Hair follicular keratinocyte (primary cell): Measurements from ENCODE around the gene CPA5. TPM values are rescaled to one million over a fixed set of nuclear protein-coding genes. Genes with fewer than 3 reads are reported as not detected.

Source experiments
- total RNA-seq: library from RNA; depleted of rRNA; stranded (reverse); fragments of >200 nt; gene quantifications from 2 replicates; pipeline ENCODE4 v1.2.3, GENCODE V29; 2015

CPA5 gene, protein sequence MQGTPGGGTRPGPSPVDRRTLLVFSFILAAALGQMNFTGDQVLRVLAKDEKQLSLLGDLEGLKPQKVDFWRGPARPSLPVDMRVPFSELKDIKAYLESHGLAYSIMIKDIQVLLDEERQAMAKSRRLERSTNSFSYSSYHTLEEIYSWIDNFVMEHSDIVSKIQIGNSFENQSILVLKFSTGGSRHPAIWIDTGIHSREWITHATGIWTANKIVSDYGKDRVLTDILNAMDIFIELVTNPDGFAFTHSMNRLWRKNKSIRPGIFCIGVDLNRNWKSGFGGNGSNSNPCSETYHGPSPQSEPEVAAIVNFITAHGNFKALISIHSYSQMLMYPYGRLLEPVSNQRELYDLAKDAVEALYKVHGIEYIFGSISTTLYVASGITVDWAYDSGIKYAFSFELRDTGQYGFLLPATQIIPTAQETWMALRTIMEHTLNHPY
- not detected in 2 replicates for total RNA-seq

DNA sequence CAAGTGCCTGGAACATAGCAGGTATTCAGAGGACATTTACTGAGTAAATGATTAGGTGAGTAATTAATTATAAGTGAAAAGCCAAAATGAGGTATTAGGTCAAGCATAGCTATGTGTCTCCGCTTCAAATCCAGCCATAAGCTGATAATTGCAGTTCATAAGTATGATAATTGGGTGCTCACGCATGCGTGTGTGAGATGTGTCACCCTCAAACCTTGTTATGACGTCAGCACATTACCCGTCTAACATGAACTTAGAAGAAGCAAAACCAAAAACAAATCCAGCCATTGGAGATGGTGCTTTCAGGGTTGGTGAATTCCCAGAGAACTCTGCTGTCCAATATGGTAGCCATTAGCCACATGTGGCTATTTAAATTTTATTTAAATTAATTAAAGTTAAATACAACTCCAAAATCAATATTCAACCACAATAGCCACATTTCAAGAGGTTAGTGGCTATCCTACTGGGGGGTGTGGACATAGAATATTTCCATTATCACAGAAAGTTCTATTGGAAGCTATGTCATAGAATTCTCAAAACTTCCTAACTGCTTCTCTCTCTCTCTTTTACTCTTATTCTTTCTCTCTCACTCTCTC lies at the start of gene CPA5:
TSS of gene CPA5 (plus strand) at position 546 of the 596 bp plus-strand sequence. CDS start 1,670 bp downstream, outside the sequence.

DNA sequence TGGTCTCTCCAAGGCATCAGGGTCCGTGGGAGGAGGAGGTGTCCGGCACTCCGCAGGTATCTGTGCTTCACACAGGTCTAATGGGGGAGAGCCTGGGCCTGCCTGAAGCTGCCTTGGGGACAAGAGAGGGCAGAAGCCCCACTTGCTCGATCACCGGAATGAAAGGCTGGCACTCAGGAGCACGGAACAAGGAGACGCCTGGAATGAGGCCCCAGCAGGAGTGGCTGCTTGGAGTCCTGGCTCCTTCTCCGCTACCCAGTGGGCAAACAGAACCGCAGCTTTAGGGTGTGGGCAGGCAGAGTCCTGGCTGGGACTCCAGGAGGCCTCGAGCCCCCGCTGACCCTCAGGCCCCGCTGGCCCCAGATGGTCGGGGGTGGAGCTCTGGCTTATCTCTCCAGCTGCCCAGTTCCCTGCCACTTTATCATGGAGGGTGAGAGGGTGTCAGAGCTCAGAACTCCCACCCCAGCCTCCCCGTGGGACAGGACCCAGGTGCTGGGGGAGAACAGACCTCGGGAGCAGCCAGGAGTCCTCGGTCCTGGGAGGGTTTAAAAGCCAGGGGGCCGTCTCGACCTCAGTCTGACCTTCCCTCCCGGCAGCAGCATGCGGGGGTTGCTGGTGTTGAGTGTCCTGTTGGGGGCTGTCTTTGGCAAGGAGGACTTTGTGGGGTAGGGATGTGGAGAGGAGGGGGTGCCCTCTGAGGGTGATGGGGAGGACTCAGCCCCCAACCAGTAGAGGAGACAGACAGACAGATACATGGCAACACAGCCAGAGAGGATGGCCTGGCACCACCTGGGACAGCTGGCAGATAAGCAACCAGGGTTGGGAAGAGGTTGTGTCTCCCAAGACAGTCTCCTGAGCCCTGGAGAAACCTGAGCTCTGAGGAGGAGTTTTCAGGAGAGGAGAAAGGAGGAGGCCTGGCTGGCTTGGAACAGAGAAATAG lies 35.6 kb downstream of the CPA5 start, which contains the start of gene CPA1:
TSS of gene CPA1 (plus strand) at position 574 of the 940 bp plus-strand sequence. CDS start at position 601, 27 bp downstream.

Other genes with a start within 250 kb of the CPA5 start
- gene TMEM209, start 139.4 kb upstream of the CPA5 start, total RNA-seq: 14.4 and 15.1 TPM in 2 replicates
- not detected in 2 replicates for gene SSMEM1, start 137.0 kb upstream of the CPA5 start, total RNA-seq
- 0.11 TPM in 1 of 2 replicates, not detected in the other for gene CPA2, start 78.0 kb upstream of the CPA5 start, total RNA-seq
- gene CPA4, start 51.7 kb upstream of the CPA5 start, total RNA-seq: 3.4 and 10.8 TPM in 2 replicates
- not detected in 2 replicates for gene CPA1, start 35.7 kb downstream of the CPA5 start, total RNA-seq
- 9.2 and 19.4 TPM in 2 replicates for gene CEP41, start 96.2 kb downstream of the CPA5 start, total RNA-seq
- 5.6 and 20.4 TPM in 2 replicates for gene MEST, start 147.3 kb downstream of the CPA5 start, total RNA-seq